ENCODE results near the gene NELFA. TPM values are rescaled to one million over a fixed set of nuclear protein-coding genes. Genes with fewer than 3 reads are reported as not detected.
A peak's percentile ranks its signal among the peaks of the same experiment; 100 is the strongest.
"Not testable (repeated sequence)": the region's sequence is repeated elsewhere in the genome, so short reads cannot be mapped to it uniquely, and the experiment has no call there.

The NELFA gene
- total RNA-seq, 4 donors from 2014 or later, result 23.1 to 36.8 (median 25.0) TPM

- DNase-seq, result no peak
- no peak overlapping the region for H3K4me3 ChIP-seq
- H3K27me3 ChIP-seq, result no peaks in the 10 kb centered on the region
- peak overlapping the region in 2 of 4 donors; percentile 73 to 85 for H3K27ac ChIP-seq
- intact Hi-C loops (cut with DNase I), result no loop called here
- H3K36me3 ChIP-seq, result peaks cover 0 to 33% (median 3%) of the 10 kb centered on the region in 3 donors
- 89 to 99% methylated on average over 3 of the region's 3 CpGs for WGBS, 2 donors
- H3K4me1 ChIP-seq, result peaks cover 0 to 57% (median 22%) of the 10 kb centered on the region in 3 donors
- H3K9me3 ChIP-seq, result peaks cover 0 to 5% (median 0%) of the 10 kb centered on the region in 3 donors
- no peak for TF ChIP-seq POLR2A (IDR thresholded peaks at IDR 0.05)
- TF ChIP-seq CTCF (IDR thresholded peaks at IDR 0.05), result no peak
Observed at GRCh38 chr4:1996866-1997611, 11.7 kb downstream of the NELFA start.

- H3K9me3 ChIP-seq, result peaks cover 0 to 5% (median 0%) of the 10 kb centered on the region in 3 donors
- 38 to 92% methylated on average over 1 of the region's 1 CpG for WGBS, 2 donors
Observed at GRCh38 chr4:1994938-1995337, 13.8 kb downstream of the NELFA start.

GRCh38 chr4:1993718-1994516 is 14.9 kb downstream of the NELFA start:
- H3K27me3 ChIP-seq; H3K4me3 ChIP-seq; DNase-seq; H3K9me3 ChIP-seq; H3K27ac ChIP-seq; intact Hi-C loops (cut with DNase I): not testable (repeated sequence)
- Histone ChIP-seq H3K36me3 (peaks cover 7 to 55% (median 8%) of the 10 kb centered on the region in 3 donors), H3K4me1 (peaks cover 0 to 54% (median 18%) of the 10 kb centered on the region in 3 donors)
- 94 to 96% methylated on average over 14 to 17 of the region's 20 CpGs for WGBS, 2 donors

More at GRCh38 chr4:1994938-1995337, 13.8 kb downstream of the NELFA start:
- Histone ChIP-seq H3K36me3 (peaks cover 0 to 45% (median 2%) of the 10 kb centered on the region in 3 donors), H3K4me1 (peaks cover 0 to 62% (median 22%) of the 10 kb centered on the region in 3 donors), H3K27ac (no peak overlapping the region), H3K27me3 (no peaks in the 10 kb centered on the region), H3K4me3 (no peak overlapping the region)
- intact Hi-C loops (cut with DNase I), result no loop called here
- DNase-seq, result no peak
- no peak for TF ChIP-seq CTCF (IDR thresholded peaks at IDR 0.05)
- no peak for TF ChIP-seq POLR2A (IDR thresholded peaks at IDR 0.05)

GRCh38 chr4:1993169-1993516 is 15.6 kb downstream of the NELFA start:
- Histone ChIP-seq H3K36me3 (peaks cover 13 to 63% (median 15%) of the 10 kb centered on the region in 3 donors), H3K27ac (no peak overlapping the region), H3K27me3 (no peaks in the 10 kb centered on the region), H3K9me3 (peaks cover 0 to 5% (median 0%) of the 10 kb centered on the region in 3 donors), H3K4me1 (peaks cover 0 to 47% (median 12%) of the 10 kb centered on the region in 3 donors), H3K4me3 (no peak overlapping the region)
- intact Hi-C loops (cut with DNase I), result no loop called here
- TF ChIP-seq POLR2A (IDR thresholded peaks at IDR 0.05) (no peak), CTCF (IDR thresholded peaks at IDR 0.05) (no peak)
- WGBS, 2 donors, result 89 to 91% methylated on average over 10 to 18 of the region's 19 CpGs
- DNase-seq, result no peak

- Histone ChIP-seq H3K9me3 (peaks cover 0 to 2% (median 0%) of the 10 kb centered on the region in 3 donors), H3K27me3 (no peaks in the 10 kb centered on the region), H3K27ac (no peak overlapping the region), H3K4me1 (peaks cover 0 to 42% (median 7%) of the 10 kb centered on the region in 3 donors), H3K4me3 (no peak overlapping the region), H3K36me3 (peaks cover 18 to 64% (median 20%) of the 10 kb centered on the region in 3 donors)
- no peak for DNase-seq
- intact Hi-C loops (cut with DNase I), result no loop called here
- TF ChIP-seq CTCF (IDR thresholded peaks at IDR 0.05) (no peak), POLR2A (IDR thresholded peaks at IDR 0.05) (no peak)
- 87 to 92% methylated on average over 14 to 21 of the region's 45 CpGs for WGBS, 2 donors
Observed at GRCh38 chr4:1992468-1993168, 16.2 kb downstream of the NELFA start.
